Caco-2 (cell line): Measurements from ENCODE around the gene GMFB. TPM values are rescaled to one million over a fixed set of nuclear protein-coding genes. Genes with fewer than 3 reads are reported as not detected.
"Not testable (repeated sequence)": the region's sequence is repeated elsewhere in the genome, so short reads cannot be mapped to it uniquely, and the experiment has no call there.

Experiments used
- BruUV-seq: library from RNA; stranded (reverse); fragments of 400-500 nt; replicated peaks from 2 replicates; lab custom pipeline; 2021; lab: Mats Ljungman, UMichigan
- CTCF ChIA-PET: fragments of 300-600 bp; sonication (Branson Sonifier 250); formaldehyde crosslinking; loops from one replicate; lab custom pipeline; 2022; ENCODE audit warnings: antibody characterized with exemption; lab: Charles Lee
- POLR2A ChIA-PET: fragments of 300-600 bp; sonication (Branson Sonifier 250); formaldehyde crosslinking; loops from one replicate; lab custom pipeline; 2022; ENCODE audit warnings: antibody characterized with exemption; lab: Charles Lee
- DNase-seq, 2 experiments: peaks; one replicate each; pipeline versions ENCODE4 v3.0.0 to v3.0.0-alpha.2; 2020 to 2022
- H3K27me3 ChIP-seq: replicated peaks from 2 replicates; pipeline ENCODE4 v1.6.0; 2011; ENCODE audit warnings: low read length; ENCODE audit not compliant: control insufficient read depth, insufficient read depth
- H3K36me3 ChIP-seq: 2 replicates; pipeline ENCODE4 v1.5.1; 2011; ENCODE audit warnings: low read length; ENCODE audit not compliant: control insufficient read depth, insufficient read depth
- H3K4me1 ChIP-seq: fragments of 250-450 bp; sonication (Bioruptor Pico); 2 replicates; pipeline ENCODE4 v1.5.1; 2020; ENCODE audit warnings: mild to moderate bottlenecking
- H3K4me3 ChIP-seq: 2 replicates; pipeline ENCODE4 v1.5.1; 2011; ENCODE audit warnings: low read depth, mild to moderate bottlenecking, control low read depth, low read length
- H3K9me3 ChIP-seq: fragments of 250-450 bp; sonication (Bioruptor Pico); 2 replicates; pipeline ENCODE4 v1.5.1; 2020; ENCODE audit warnings: mild to moderate bottlenecking, moderate library complexity
- H3K27ac Mint-ChIP-seq: one replicate; pipeline ENCODE4 v1.8.0; 2022; ENCODE audit warnings: mixed read lengths; ENCODE audit not compliant: unreplicated experiment
- H3K27me3 Mint-ChIP-seq: one replicate; pipeline ENCODE4 v1.8.0; 2022; ENCODE audit warnings: mixed read lengths; ENCODE audit not compliant: insufficient read depth, unreplicated experiment
- H3K36me3 Mint-ChIP-seq: one replicate; pipeline ENCODE4 v1.8.0; 2022; ENCODE audit warnings: mild to moderate bottlenecking, mixed read lengths; ENCODE audit not compliant: insufficient read depth, unreplicated experiment
- H3K4me1 Mint-ChIP-seq: one replicate; pipeline ENCODE4 v1.8.0; 2022; ENCODE audit warnings: low read depth, mixed read lengths; ENCODE audit not compliant: unreplicated experiment
- H3K4me3 Mint-ChIP-seq: one replicate; pipeline ENCODE4 v1.8.0; 2022; ENCODE audit warnings: mild to moderate bottlenecking, moderate library complexity, mixed read lengths; ENCODE audit not compliant: unreplicated experiment
- H3K9me3 Mint-ChIP-seq: one replicate; pipeline ENCODE4 v1.8.0; 2022; ENCODE audit warnings: mixed read lengths; ENCODE audit not compliant: unreplicated experiment
- CTCF ChIP-seq, 2 experiments: fragments of 200-600 bp in 1 of 2; IDR thresholded peaks; 1 replicate in 1 of 2; 2 replicates in 1 of 2; pipeline versions ENCODE4 v1.5.1 to v1.8.0; 2011 to 2022; ENCODE audit warnings: antibody characterized with exemption in 1 of 2, control low read depth in 1 of 2, inconsistent platforms in 1 of 2, low read depth in 1 of 2, low read length in 1 of 2, mild to moderate bottlenecking in 1 of 2, moderate library complexity in 1 of 2; ENCODE audit not compliant: insufficient read depth in 1 of 2, severe bottlenecking in 1 of 2, unreplicated experiment in 1 of 2
- intact Hi-C: fragments of 100-400 bp; cut with micrococcal nuclease; formaldehyde crosslinking; loops from one replicate; pipeline ENCODE4 v1.10.0; 2022; ENCODE audit not compliant: unreplicated experiment
- total RNA-seq: library from RNA; stranded (reverse); gene quantifications from 2 replicates; pipeline ENCODE4 v1.2.3, GENCODE V29; 2022

GMFB gene
- total RNA-seq, 1 experiment from 2014 or later: 67.4 TPM

GRCh38 chr14:54446161-54446693 lies 42.6 kb downstream of the GMFB start:
- no peak overlapping the region for H3K27ac Mint-ChIP-seq
- no peaks in the 10 kb centered on the region for H3K9me3 ChIP-seq
- ChIA-PET POLR2A (no interaction called here), CTCF (no interaction called here)
- peaks cover 17% of the 10 kb centered on the region for H3K4me1 ChIP-seq
- DNase-seq: no peak
- BruUV-seq: no TSS peak
- H3K4me3 ChIP-seq: no peak overlapping the region
- no peaks in the 10 kb centered on the region for H3K9me3 Mint-ChIP-seq
- no peak overlapping the region for H3K4me3 Mint-ChIP-seq
- no peaks in the 10 kb centered on the region for H3K36me3 Mint-ChIP-seq
- intact Hi-C loops: no loop called here
- no peaks in the 10 kb centered on the region for H3K27me3 Mint-ChIP-seq
- H3K36me3 ChIP-seq: no peaks in the 10 kb centered on the region
- peaks cover 7% of the 10 kb centered on the region for H3K4me1 Mint-ChIP-seq
- H3K27me3 ChIP-seq: no peaks in the 10 kb centered on the region
- no peak for TF ChIP-seq CTCF (IDR thresholded peaks at IDR 0.05; ENCODE audit: insufficient read depth in 1 of 2, low read depth in 1 of 2, low read length in 1 of 2, severe bottlenecking in 1 of 2, unreplicated experiment in 1 of 2)

- peaks cover 7% of the 10 kb centered on the region for H3K4me1 Mint-ChIP-seq
- Histone ChIP-seq H3K27me3 (no peaks in the 10 kb centered on the region), H3K4me1 (peaks cover 23% of the 10 kb centered on the region), H3K4me3 (no peak overlapping the region), H3K9me3 (no peaks in the 10 kb centered on the region), H3K36me3 (no peaks in the 10 kb centered on the region)
- ChIA-PET POLR2A (no interaction called here), CTCF (no interaction called here)
- intact Hi-C loops: loop anchor here (5.0 kb wide), 1 partner anchor 363 kb away; no protein-coding TSS in a partner anchor
- BruUV-seq: no TSS peak
- no peak overlapping the region for H3K27ac Mint-ChIP-seq
- TF ChIP-seq CTCF (IDR thresholded peaks at IDR 0.05; ENCODE audit: insufficient read depth in 1 of 2, low read depth in 1 of 2, low read length in 1 of 2, severe bottlenecking in 1 of 2, unreplicated experiment in 1 of 2): no peak
- no peak overlapping the region for H3K4me3 Mint-ChIP-seq
- DNase-seq: no peak
- H3K9me3 Mint-ChIP-seq: no peaks in the 10 kb centered on the region
- H3K36me3 Mint-ChIP-seq: no peaks in the 10 kb centered on the region
- H3K27me3 Mint-ChIP-seq: no peaks in the 10 kb centered on the region
Observed at GRCh38 chr14:54444681-54445080, 44.1 kb downstream of the GMFB start.

- no peaks in the 10 kb centered on the region for H3K36me3 Mint-ChIP-seq
- Histone ChIP-seq H3K4me3 (no peak overlapping the region), H3K27me3 (no peaks in the 10 kb centered on the region), H3K36me3 (no peaks in the 10 kb centered on the region), H3K9me3 (no peaks in the 10 kb centered on the region), H3K4me1 (peaks cover 23% of the 10 kb centered on the region)
- H3K9me3 Mint-ChIP-seq: no peaks in the 10 kb centered on the region
- DNase-seq: no peak
- ChIA-PET POLR2A (no interaction called here), CTCF (interaction anchor here (1.3 kb wide), 1 partner anchor 77 kb away, joined by 3 read pairs; no protein-coding TSS in a partner anchor)
- no TSS peak for BruUV-seq
- H3K4me3 Mint-ChIP-seq: no peak overlapping the region
- H3K27ac Mint-ChIP-seq: no peak overlapping the region
- H3K4me1 Mint-ChIP-seq: peaks cover 7% of the 10 kb centered on the region
- TF ChIP-seq CTCF (IDR thresholded peaks at IDR 0.05; ENCODE audit: insufficient read depth in 1 of 2, low read depth in 1 of 2, low read length in 1 of 2, severe bottlenecking in 1 of 2, unreplicated experiment in 1 of 2): no peak
- no peaks in the 10 kb centered on the region for H3K27me3 Mint-ChIP-seq
- intact Hi-C loops: loop anchor here (5.0 kb wide), 1 partner anchor 363 kb away; no protein-coding TSS in a partner anchor
Observed at GRCh38 chr14:54443981-54444380, 44.8 kb downstream of the GMFB start.

GRCh38 chr14:54442961-54443360 lies 45.8 kb downstream of the GMFB start:
- DNase-seq, H3K4me1 Mint-ChIP-seq, H3K9me3 Mint-ChIP-seq, H3K9me3 ChIP-seq, H3K36me3 Mint-ChIP-seq, H3K4me3 ChIP-seq, BruUV-seq, H3K27me3 ChIP-seq, H3K27me3 Mint-ChIP-seq, H3K4me3 Mint-ChIP-seq, POLR2A ChIA-PET, H3K27ac Mint-ChIP-seq, H3K36me3 ChIP-seq: not testable (repeated sequence)
- CTCF ChIA-PET: interaction anchor here (1.3 kb wide), 1 partner anchor 76 kb away, joined by 3 read pairs; no protein-coding TSS in a partner anchor
- H3K4me1 ChIP-seq: peaks cover 22% of the 10 kb centered on the region
- intact Hi-C loops: loop anchor here (5.0 kb wide), 1 partner anchor 364 kb away; no protein-coding TSS in a partner anchor
